HG03342 (cell line): Measurements from ENCODE around the gene CDK5RAP1.

ENCODE experiments used
- ATAC-seq: cut with Tn5 transposase; IDR thresholded peaks from one replicate; pipeline ENCODE4 v1.9.1; 2021; ENCODE audit warnings: mild to moderate bottlenecking, moderate library complexity; ENCODE audit not compliant: unreplicated experiment

CDK5RAP1 gene

GRCh38 chr20:33423141-33423834 is 22.0 kb upstream of the CDK5RAP1 start:
- ATAC-seq, result no peak

DNA sequence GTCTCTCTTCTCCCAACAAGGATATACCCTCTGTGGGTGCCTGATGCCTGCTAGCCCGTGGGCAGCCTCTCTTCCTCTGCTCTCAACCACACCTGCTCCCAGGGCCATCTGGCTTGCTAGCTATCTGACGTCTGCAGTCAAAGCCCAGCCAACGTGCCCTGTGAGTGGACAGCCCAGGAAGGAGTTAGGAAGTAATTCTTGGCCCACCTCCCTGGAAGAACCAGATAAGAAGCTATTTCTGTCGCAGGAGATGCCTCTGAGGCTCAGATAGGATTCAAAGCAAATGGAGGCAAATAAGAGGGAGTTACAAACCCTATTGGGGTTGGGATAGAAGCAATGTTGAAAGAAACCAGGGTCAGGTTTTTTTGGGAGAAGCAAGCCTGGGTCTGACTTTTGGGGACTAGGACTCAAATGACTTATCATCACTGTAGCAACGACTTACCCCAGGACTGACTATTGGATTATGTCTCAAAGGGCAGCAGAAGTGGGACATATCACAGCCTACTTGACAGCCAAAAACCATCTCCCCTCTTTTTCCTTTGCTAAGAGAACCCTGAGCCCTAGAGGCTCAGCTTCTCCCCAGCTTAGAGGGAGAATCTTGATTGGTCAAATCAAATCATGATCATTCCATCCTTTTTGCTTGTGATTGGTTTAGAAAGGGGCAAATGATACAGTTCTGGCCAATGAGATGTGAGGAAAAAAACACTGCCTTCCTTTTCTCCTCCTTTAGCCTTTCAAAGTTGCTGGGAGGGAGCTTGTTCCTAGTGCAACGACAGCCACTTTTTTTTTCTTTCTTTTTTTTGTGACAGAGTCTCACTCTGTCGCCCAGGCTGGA is 18.0 kb upstream of the CDK5RAP1 start:
- no peak for ATAC-seq

GRCh38 chr20:33418033-33418432 is 16.7 kb upstream of the CDK5RAP1 start:
- no peak for ATAC-seq

- ATAC-seq, result no peak
These were observed 14.6 kb upstream of the CDK5RAP1 start for GRCh38 chr20:33415948-33416347.

DNA sequence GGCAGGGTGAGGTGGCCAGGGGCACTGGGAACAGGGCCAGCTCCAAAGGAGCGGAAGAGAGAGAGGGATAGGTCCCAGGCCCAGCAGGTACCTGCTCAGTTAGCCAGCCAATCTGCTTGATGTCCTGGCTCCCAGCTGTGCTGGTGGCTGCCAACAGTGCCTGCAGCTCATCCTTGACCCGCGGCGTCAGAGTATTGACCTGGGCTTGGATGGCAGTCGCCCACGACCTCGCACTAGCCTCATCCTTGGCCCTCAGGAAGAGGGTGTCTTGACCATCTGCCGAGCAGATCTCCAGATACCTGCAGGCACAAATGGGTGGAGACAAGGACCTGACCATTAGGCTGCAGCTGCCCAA is 11.1 kb upstream of the CDK5RAP1 start:
- ATAC-seq, result no peak

- no peak for ATAC-seq
These were observed 10.6 kb upstream of the CDK5RAP1 start for GRCh38 chr20:33411711-33412483.

DNA sequence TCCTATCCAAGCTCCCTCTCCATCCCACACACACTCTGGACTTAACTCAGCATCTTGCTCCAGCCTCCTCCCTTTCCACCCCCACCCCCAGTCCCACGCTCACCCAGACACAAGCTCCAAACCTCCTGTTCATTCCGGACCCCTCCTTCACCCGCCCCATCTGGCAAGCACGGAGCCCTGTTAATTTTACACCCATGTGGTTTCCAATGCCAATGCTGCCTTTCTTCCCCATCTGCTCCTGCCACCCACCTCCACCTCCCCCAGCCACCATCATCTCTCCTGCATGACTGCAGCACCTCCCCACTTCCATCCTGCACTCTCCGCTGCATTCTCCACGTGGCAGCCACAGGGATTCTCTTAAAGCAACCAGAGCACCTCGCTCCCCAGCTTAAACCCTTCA is 9.9 kb upstream of the CDK5RAP1 start:
- ATAC-seq, result no peak

DNA sequence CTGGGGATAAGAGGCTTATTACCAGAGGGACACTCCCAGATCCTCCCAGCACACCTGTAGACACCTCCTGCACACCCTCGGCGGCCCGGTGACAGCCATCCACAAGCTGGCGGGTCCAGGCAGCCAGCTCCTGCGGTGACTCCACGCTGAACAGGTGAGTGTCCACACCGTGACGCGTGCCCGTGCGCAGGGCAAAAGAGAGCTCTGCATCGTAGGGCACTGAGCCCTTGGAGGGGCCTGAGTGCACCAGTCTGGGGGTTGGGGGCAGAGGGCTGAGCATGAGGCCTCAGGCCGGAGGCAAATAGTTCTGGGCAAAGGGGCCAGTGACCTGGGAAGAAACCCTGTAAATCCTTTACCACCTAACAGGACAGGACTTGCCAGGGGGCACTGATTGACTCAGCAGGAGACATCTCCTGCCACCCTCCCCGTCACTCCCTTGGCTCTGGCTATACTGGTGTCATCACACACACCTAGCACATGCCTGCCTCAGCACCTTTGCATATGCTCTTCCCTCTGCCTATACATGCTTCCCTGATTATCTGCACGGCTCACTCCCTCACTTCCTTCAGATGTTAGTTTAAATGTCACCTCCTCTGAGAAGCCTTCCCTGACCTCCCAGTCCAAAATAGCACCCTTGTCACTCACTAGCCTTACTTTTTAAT is 8.9 kb upstream of the CDK5RAP1 start:
- no peak for ATAC-seq

DNA sequence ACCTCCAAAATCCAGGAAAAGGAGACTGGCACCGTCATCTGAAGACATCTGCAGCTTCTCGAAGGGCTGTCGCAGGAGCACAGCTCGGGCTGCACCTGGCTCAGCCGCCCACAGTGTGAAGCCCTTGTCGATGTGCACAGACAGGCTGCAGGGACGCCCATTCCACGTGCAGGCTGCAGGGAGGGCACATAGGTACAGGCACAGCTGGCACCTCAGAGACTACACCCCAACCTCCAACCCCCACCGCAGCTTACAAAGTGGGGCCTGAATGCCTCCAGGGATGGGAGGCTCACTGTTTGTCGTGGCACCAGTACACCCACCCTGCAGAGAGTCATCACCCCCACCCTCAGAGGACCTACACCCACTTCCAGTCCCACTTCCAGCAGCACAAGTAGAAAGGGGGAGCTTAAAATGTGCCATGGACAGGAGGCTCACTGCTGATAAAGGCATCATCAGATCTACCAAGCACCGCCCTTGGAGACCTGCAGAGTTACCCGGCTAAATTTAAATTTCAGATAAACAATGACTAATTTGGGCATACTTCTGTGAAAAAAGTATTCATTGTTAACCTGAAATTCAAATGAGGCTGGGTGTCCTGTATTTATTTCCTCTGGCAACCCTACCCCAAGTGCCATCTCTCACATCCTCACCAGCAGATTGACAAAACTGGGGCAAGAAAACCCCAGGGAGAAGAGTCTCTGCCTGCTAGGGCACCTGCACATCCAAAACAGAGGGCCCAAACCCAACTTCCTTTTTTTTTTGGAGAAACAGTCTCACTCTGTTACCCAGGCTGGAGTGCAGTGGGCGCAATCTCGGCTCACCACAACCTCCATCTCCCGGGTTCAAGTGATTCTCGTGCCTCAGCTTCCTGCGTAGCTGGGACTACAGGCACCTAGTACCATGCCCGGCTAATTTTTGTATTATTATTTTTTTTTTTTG is 7.7 kb upstream of the CDK5RAP1 start:
- ATAC-seq, result no peak

DNA sequence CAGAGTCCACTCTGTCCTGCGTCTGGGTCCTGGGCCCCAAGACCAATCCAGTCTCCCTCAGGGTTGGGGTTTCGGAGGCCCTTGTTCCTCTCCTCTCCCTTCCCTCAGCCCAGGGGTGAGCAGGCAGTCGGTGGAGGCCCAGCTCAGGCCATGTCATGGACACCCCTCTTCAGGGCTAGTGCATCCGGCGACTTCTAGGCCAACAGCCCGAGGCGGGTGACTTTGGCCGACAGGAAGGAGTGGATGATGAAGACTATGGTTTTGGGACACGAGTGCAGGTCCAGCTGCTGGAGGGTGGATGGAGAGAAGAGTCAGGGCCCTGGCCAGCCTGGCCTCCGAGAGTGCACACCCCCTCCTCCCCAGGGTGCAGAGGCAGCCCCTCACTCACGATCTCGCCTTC is 7.0 kb upstream of the CDK5RAP1 start:
- ATAC-seq, result no peak

DNA sequence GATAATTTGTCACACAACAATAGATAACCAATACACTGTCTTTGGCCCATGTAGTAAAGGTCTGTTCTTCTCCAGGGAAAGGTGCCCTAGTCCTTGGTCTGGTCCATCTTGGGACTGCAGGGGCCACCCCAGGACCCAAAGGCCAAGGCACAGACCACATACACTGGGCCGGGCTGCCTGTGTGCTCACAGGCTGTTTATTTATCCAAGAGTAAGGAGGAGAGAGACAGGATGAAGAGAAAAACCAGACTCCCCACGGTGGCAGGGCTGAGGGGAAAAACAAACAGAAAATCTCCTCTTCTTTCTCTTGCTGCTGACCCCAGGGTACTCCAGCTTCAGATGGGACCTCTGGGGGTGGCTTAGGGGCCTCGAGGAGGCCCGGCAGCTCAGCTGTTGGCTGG is 6.5 kb upstream of the CDK5RAP1 start:
- ATAC-seq, result no peak

- no peak for ATAC-seq
These were observed 5.9 kb upstream of the CDK5RAP1 start for GRCh38 chr20:33407251-33407650.

GRCh38 chr20:33404281-33404680 is 3.0 kb upstream of the CDK5RAP1 start:
- no peak for ATAC-seq

- ATAC-seq, result no peak
These were observed 626 bp upstream of the CDK5RAP1 start for GRCh38 chr20:33401921-33402369.

GRCh38 chr20:33400812-33401183 is 521 bp downstream of the CDK5RAP1 start:
- ATAC-seq, result peak; percentile 17

DNA sequence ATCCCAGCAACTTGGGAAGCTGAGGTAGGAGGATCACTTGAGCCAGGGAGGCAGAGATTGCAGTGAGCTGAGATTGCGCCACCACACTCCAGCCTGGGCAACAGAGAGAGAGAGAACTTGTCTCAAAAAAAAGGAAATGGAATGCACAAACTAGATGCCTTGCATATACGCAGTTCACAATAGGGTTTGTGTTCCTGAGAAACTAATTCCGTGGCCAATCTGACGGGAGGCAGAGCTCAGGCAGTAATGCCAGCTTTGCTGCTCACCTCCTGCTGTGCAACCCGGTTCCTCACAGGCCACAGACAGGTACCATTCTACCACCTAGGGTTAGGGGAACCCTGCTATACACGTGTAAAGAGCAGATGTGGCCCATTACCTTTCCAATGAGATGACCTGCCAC is 1.4 kb downstream of the CDK5RAP1 start:
- ATAC-seq, result no peak

- ATAC-seq, result no peak
These were observed 6.6 kb downstream of the CDK5RAP1 start for GRCh38 chr20:33394718-33395117.

- ATAC-seq, result no peak
These were observed 7.7 kb downstream of the CDK5RAP1 start for GRCh38 chr20:33393609-33394008.

DNA sequence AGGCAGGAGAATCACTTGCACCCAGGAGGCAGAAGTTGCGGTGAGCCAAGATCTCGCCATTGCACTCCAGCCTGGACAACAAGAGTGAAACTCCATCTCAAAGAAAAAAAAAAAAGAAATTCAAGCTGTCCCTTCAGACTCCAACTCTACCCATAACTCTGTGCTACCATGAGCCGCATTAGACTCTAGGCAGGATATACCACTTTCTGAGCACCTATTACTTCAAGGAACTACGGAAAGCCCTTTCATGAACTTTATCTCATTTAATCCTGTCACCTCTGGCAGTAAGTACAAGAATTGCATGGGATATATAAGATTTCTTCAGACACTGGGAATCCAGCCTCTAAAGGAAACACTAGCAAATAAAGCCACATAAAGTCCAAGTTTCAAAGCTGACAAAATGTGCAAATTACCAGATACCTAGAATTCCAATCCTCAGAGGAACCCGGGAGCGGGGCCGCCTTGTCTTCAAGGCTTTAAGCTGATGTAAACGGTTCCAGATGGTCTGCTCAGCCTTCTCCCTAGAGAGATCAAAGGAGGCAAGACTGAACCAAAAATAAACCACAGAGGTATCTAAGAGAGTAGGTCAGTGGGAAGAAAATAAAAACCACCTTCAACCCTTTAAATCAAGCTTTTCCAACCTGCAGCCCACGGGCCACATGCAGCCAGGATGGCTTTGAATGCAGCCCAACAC is 9.4 kb downstream of the CDK5RAP1 start:
- no peak for ATAC-seq
